ENCODE measurements around the gene SLC2A11. TPM values are rescaled to one million over a fixed set of nuclear protein-coding genes. Genes with fewer than 3 reads are reported as not detected.

SLC2A11 gene
- polyA plus RNA-seq, 3 donors, result 1.3 to 3.3 (median 2.5) TPM

- Mint-ChIP-seq H3K9me3 (peaks cover 0 to 6% (median 0%) of the 10 kb centered on the region in 7 donors), H3K27ac (no peak overlapping the region), H3K36me3 (no peaks in the 10 kb centered on the region), H3K27me3 (ENCODE audit: low read depth in 3 of 3) (peaks cover 0 to 2% (median 2%) of the 10 kb centered on the region in 3 donors), H3K4me3 (no peak overlapping the region), H3K4me1 (no peaks in the 10 kb centered on the region)
- 100% methylated on average over 2 of the region's 9 CpGs for WGBS (ENCODE audit: insufficient coverage)
- no peak overlapping the region for H3K4me2 ChIP-seq (replicated peaks; ENCODE audit: extremely low read depth, low read length, poor library complexity, severe bottlenecking)
- no peak for DNase-seq
- no peaks in the 10 kb centered on the region for H4K20me1 ChIP-seq (ENCODE audit: insufficient read depth, low read length)
- H3K36me3 ChIP-seq (replicated peaks in 1 of 2; ENCODE audit: control insufficient read depth in 1 of 2, insufficient read depth in 2 of 2, low read length in 2 of 2), result no peaks in the 10 kb centered on the region
- H3K27ac ChIP-seq (ENCODE audit: low read depth in 1 of 2, low read length in 2 of 2), result no peak overlapping the region
- no peak overlapping the region for H3K9ac ChIP-seq (ENCODE audit: insufficient read depth, low read length, poor library complexity, severe bottlenecking)
- TF ChIP-seq, protein P1, sequence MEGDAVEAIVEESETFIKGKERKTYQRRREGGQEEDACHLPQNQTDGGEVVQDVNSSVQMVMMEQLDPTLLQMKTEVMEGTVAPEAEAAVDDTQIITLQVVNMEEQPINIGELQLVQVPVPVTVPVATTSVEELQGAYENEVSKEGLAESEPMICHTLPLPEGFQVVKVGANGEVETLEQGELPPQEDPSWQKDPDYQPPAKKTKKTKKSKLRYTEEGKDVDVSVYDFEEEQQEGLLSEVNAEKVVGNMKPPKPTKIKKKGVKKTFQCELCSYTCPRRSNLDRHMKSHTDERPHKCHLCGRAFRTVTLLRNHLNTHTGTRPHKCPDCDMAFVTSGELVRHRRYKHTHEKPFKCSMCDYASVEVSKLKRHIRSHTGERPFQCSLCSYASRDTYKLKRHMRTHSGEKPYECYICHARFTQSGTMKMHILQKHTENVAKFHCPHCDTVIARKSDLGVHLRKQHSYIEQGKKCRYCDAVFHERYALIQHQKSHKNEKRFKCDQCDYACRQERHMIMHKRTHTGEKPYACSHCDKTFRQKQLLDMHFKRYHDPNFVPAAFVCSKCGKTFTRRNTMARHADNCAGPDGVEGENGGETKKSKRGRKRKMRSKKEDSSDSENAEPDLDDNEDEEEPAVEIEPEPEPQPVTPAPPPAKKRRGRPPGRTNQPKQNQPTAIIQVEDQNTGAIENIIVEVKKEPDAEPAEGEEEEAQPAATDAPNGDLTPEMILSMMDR (IDR thresholded peaks at IDR 0.05), result no peak
- intact Hi-C loops (cut with micrococcal nuclease), result no loop called here
- no peaks in the 10 kb centered on the region for H3K9me3 ChIP-seq (replicated peaks in 1 of 2; ENCODE audit: control insufficient read depth in 1 of 2, insufficient read depth in 1 of 2, low read length in 2 of 2)
- no peaks in the 10 kb centered on the region for H3K27me3 ChIP-seq (ENCODE audit: control insufficient read depth in 2 of 2, insufficient read depth in 2 of 2, low read length in 2 of 2)
- H3K4me1 ChIP-seq (ENCODE audit: control insufficient read depth in 1 of 2, insufficient read depth in 2 of 2, low read length in 2 of 2), result no peaks in the 10 kb centered on the region
- H2AFZ ChIP-seq (ENCODE audit: insufficient read depth, low read depth, low read length, poor library complexity, severe bottlenecking), result no peak overlapping the region
- H3K79me2 ChIP-seq (ENCODE audit: insufficient read depth, low read length), result no peaks in the 10 kb centered on the region
- no peak overlapping the region for H3K4me3 ChIP-seq (replicated peaks in 1 of 3; ENCODE audit: low read depth in 2 of 3, low read length in 3 of 3)
Measured at GRCh38 chr22:23883658-23884057, 26.0 kb downstream of the SLC2A11 start.

DNA sequence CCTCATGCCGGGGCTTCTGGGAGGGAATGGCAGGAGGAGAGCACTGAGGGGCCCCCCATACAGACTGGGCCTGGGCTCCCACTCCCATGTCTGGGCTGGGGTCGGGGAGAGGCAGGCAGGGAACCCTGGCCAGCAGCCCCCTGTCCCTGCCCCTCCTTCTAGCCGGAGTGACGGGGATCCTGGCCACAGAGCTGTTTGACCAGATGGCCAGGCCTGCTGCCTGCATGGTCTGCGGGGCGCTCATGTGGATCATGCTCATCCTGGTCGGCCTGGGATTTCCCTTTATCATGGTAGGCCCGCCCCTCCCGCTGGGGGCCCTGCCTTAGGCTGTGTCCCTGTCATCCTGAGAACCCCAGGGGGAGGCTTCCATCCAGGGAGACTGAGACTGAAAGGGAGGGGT, 26.5 kb downstream of the SLC2A11 start:
- Histone ChIP-seq H3K27ac (ENCODE audit: low read depth in 1 of 2, low read length in 2 of 2) (no peak overlapping the region), H4K20me1 (ENCODE audit: insufficient read depth, low read length) (no peaks in the 10 kb centered on the region), H2AFZ (ENCODE audit: insufficient read depth, low read depth, low read length, poor library complexity, severe bottlenecking) (no peak overlapping the region), H3K27me3 (ENCODE audit: control insufficient read depth in 2 of 2, insufficient read depth in 2 of 2, low read length in 2 of 2) (no peaks in the 10 kb centered on the region), H3K4me2 (replicated peaks; ENCODE audit: extremely low read depth, low read length, poor library complexity, severe bottlenecking) (no peak overlapping the region), H3K4me1 (ENCODE audit: control insufficient read depth in 1 of 2, insufficient read depth in 2 of 2, low read length in 2 of 2) (no peaks in the 10 kb centered on the region), H3K4me3 (replicated peaks in 1 of 3; ENCODE audit: low read depth in 2 of 3, low read length in 3 of 3) (no peak overlapping the region), H3K9ac (ENCODE audit: insufficient read depth, low read length, poor library complexity, severe bottlenecking) (no peak overlapping the region), H3K9me3 (replicated peaks in 1 of 2; ENCODE audit: control insufficient read depth in 1 of 2, insufficient read depth in 1 of 2, low read length in 2 of 2) (no peaks in the 10 kb centered on the region), H3K79me2 (ENCODE audit: insufficient read depth, low read length) (no peaks in the 10 kb centered on the region), H3K36me3 (replicated peaks in 1 of 2; ENCODE audit: control insufficient read depth in 1 of 2, insufficient read depth in 2 of 2, low read length in 2 of 2) (no peaks in the 10 kb centered on the region)
- intact Hi-C loops (cut with micrococcal nuclease), result no loop called here
- Mint-ChIP-seq H3K4me3 (no peak overlapping the region), H3K27me3 (ENCODE audit: low read depth in 3 of 3) (peaks cover 0 to 2% (median 2%) of the 10 kb centered on the region in 3 donors), H3K9me3 (peaks cover 0 to 6% (median 0%) of the 10 kb centered on the region in 7 donors), H3K4me1 (no peaks in the 10 kb centered on the region), H3K27ac (no peak overlapping the region), H3K36me3 (no peaks in the 10 kb centered on the region)
- DNase-seq, result no peak
- 97% methylated on average over 8 of the region's 9 CpGs for WGBS (ENCODE audit: insufficient coverage)
- TF ChIP-seq, protein P1 (IDR thresholded peaks at IDR 0.05), result no peak

Data from CD14-positive monocyte (primary cell).